Ishikawa (cell line): ENCODE measurements around the gene CCDC91.

ENCODE experiments used
- EP300 ChIP-seq: IDR thresholded peaks from 2 replicates; pipeline ENCODE4 v1.6.1; 2012; ENCODE audit warnings: borderline replicate concordance
- NFIC ChIP-seq: IDR thresholded peaks from 2 replicates; pipeline ENCODE4 v1.6.1; 2012
- REST ChIP-seq: IDR thresholded peaks from 2 replicates; pipeline ENCODE4 v1.6.1; 2012; ENCODE audit warnings: low read depth, mild to moderate bottlenecking

GRCh38 chr12:28425526-28425925 lies 235.3 kb downstream of the CCDC91 start:
- TF ChIP-seq EP300 (no peak), REST (no peak), NFIC (no peak)
